Lung (tissue), 12 donors: Measurements from ENCODE around the gene KCNJ4. TPM values are rescaled to one million over a fixed set of nuclear protein-coding genes. Genes with fewer than 3 reads are reported as not detected.

ENCODE experiments used
- ATAC-seq: fragments of 200-7000 bp; cut with Tn5 transposase; one replicate; pipeline ENCODE4 v1.9.1; 2020; ENCODE audit warnings: moderate number of reproducible peaks; ENCODE audit not compliant: insufficient read depth, low FRiP score
- DNase-seq, 3 donors: peaks; one replicate each; pipeline ENCODE4 v3.0.0-alpha.2; 2013 to 2017
- H3K27ac ChIP-seq, 2 donors: one replicate each; pipeline ENCODE4 v1.5.1; 2013; ENCODE audit warnings: mild to moderate bottlenecking in 2 of 2, moderate library complexity in 2 of 2, control low read depth in 1 of 2, inconsistent platforms in 1 of 2, low read depth in 1 of 2, low read length in 1 of 2
- H3K27me3 ChIP-seq, 3 donors: one replicate each; pipeline ENCODE4 v1.5.1; 2013; ENCODE audit warnings: low read length in 2 of 3; ENCODE audit not compliant: control insufficient read depth in 3 of 3, insufficient read depth in 3 of 3
- H3K36me3 ChIP-seq, 4 donors: one replicate each; pipeline ENCODE4 v1.5.1; 2013; ENCODE audit warnings: low read length in 4 of 4, mild to moderate bottlenecking in 1 of 4, moderate library complexity in 1 of 4; ENCODE audit not compliant: control insufficient read depth in 4 of 4, insufficient read depth in 4 of 4
- H3K4me1 ChIP-seq, 5 donors: one replicate each; pipeline ENCODE4 v1.5.1; 2013; ENCODE audit warnings: low read length in 5 of 5, mild to moderate bottlenecking in 2 of 5, moderate library complexity in 1 of 5; ENCODE audit not compliant: control insufficient read depth in 5 of 5, insufficient read depth in 5 of 5
- H3K4me3 ChIP-seq: one replicate; pipeline ENCODE4 v1.5.1; 2013; ENCODE audit warnings: mild to moderate bottlenecking, control low read depth, moderate library complexity
- H3K9ac ChIP-seq, 2 donors: one replicate each; pipeline ENCODE4 v1.5.1; 2013; ENCODE audit warnings: low read length in 2 of 2, control low read depth in 1 of 2; ENCODE audit not compliant: insufficient read depth in 1 of 2
- H3K9me3 ChIP-seq, 4 donors: one replicate each; pipeline ENCODE4 v1.5.1; 2013; ENCODE audit warnings: low read length in 3 of 4, mild to moderate bottlenecking in 1 of 4, moderate library complexity in 1 of 4; ENCODE audit not compliant: control insufficient read depth in 4 of 4, insufficient read depth in 3 of 4
- WGBS, 2 donors: extraction: QIAGEN DNeasy Blood & Tissue Kit; methylation state at CpG; one replicate each; pipeline ENCODE4 v1.1.7; 2013; 5-methylcytosine and 5-hydroxymethylcytosine counted together
- polyA plus RNA-seq, 2 donors: library from polyadenylated mRNA; stranded (reverse); fragments of 200-250 nt; gene quantifications; one replicate each; pipeline ENCODE4 v1.2.1, GENCODE V29; 2013
- total RNA-seq, 2 donors: library from RNA; depleted of rRNA in 1 of 2; stranded (reverse); fragments of >200 nt in 1 of 2; gene quantifications; one replicate each; pipeline ENCODE4 v1.2.1, GENCODE V29; 2014 to 2021
- TF ChIP-seq, protein P1 (sequence below): IDR thresholded peaks from 2 replicates; pipeline ENCODE4 v1.5.1; 2012; ENCODE audit warnings: mild to moderate bottlenecking; ENCODE audit errors: control extremely low read depth, extremely low read depth
- donor health status: control.
- donor health status: control.
- donor health status: Bipolar disorder and iron deficiency.
- donor health status: healthy.
- donor health status: DM: yes; HTN: yes; CAD: no.

Gene KCNJ4
- total and polyA plus RNA-seq, 4 donors, result not detected

DNA sequence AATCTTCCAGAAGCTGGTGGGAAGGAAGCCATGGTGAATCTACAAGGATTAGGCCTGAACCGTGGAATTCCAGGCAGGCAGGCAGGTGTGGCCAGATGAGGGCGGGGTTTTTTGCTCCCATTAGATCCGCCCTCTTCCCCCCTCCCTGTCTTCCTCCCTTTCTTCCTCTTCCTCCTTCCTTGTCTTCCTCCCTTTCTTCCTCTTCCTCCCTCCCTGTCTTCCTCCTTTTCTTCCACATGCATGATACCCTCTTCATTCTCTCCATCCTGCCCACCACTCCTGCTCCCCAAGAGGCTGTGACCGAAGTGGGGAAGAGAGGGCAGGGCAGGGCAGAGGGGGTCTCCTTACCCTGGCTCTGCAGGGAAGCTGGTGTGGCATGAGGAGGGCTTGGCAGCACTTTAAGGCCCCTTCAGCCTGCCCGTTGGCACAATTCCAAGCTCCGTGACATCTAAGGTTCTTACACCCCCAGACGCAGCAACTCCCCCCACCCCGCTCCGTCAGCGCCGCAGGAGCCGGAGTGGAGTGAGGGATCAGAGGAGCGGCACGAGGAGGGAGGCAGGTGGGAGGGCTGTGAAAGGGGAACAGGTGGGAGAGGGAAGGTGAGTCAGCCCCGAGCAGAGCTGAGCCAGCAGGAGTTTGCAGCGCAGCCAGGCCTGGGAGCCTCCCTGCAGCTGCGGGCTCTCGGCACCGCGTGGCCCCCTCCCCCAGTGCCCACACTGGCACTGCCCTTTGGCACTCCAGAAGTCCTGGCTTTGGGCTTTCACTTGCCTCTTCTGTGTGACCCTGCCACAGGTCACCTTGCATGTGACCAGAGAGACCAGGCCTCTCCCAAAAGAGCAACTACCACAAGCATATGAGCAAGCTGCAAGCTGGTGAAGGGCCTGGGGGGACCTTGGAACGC, 32.1 kb downstream of the KCNJ4 start:
- Histone ChIP-seq H3K27ac (no peak overlapping the region), H3K9me3 (no peaks in the 10 kb centered on the region), H3K9ac (no peak overlapping the region), H3K4me1 (peaks cover 0 to 7% (median 0%) of the 10 kb centered on the region in 5 donors), H3K4me3 (no peak overlapping the region), H3K27me3 (no peaks in the 10 kb centered on the region), H3K36me3 (no peaks in the 10 kb centered on the region)
- TF ChIP-seq, protein P1, sequence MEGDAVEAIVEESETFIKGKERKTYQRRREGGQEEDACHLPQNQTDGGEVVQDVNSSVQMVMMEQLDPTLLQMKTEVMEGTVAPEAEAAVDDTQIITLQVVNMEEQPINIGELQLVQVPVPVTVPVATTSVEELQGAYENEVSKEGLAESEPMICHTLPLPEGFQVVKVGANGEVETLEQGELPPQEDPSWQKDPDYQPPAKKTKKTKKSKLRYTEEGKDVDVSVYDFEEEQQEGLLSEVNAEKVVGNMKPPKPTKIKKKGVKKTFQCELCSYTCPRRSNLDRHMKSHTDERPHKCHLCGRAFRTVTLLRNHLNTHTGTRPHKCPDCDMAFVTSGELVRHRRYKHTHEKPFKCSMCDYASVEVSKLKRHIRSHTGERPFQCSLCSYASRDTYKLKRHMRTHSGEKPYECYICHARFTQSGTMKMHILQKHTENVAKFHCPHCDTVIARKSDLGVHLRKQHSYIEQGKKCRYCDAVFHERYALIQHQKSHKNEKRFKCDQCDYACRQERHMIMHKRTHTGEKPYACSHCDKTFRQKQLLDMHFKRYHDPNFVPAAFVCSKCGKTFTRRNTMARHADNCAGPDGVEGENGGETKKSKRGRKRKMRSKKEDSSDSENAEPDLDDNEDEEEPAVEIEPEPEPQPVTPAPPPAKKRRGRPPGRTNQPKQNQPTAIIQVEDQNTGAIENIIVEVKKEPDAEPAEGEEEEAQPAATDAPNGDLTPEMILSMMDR, result no peak
- DNase-seq, result peak; percentile 21 to 60 (median 43)
- no peak for ATAC-seq
- WGBS, 2 donors, result 77 to 88% methylated on average over 21 of the region's 21 CpGs

DNA sequence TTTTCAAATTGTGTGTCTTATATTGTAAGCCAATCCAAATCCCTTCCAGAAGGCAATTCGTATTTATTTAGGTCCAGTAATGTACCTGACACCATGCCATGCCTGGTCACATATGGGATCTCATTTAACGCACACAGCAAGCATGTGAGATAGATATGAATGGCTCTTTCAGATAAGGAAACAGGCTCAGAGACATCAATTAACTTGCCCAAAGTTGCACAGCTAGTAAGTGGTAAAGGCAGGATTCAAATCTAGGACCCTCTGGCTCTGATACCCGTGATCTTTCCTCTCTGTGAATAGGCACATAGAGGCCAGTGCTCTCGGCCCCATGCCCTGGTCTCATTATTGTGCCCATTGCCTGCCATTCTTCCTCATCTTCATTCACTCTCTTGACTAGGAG, 34.3 kb downstream of the KCNJ4 start:
- no peak overlapping the region for H3K4me3 ChIP-seq
- no peak overlapping the region for H3K27ac ChIP-seq
- peaks cover 0 to 7% (median 0%) of the 10 kb centered on the region in 5 donors for H3K4me1 ChIP-seq
- H3K9me3 ChIP-seq, result no peaks in the 10 kb centered on the region
- no peaks in the 10 kb centered on the region for H3K36me3 ChIP-seq
- H3K9ac ChIP-seq, result no peak overlapping the region
- whole genome bisulfite sequencing, 2 donors, result 93 to 97% methylated on average over 4 of the region's 4 CpGs
- no peak for DNase-seq
- H3K27me3 ChIP-seq, result no peaks in the 10 kb centered on the region
- no peak for ATAC-seq
- TF ChIP-seq, protein P1, result no peak

DNA sequence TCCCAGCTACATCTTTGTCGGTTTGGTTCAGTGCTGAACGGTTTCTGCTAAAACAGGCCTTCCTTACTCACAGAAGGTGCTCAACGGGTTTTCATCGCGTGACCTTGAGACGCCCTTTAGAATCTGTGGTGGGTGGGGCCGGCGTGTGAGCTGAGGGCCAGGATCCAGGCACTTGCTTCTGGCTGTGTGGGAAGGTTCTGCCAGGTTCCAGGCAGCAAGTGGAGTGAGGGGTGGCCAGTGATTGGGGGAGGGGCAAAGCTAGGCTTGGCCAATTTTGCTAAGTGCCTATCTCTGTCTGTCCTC, 35.2 kb downstream of the KCNJ4 start:
- DNase-seq, result no peak
- Histone ChIP-seq H3K4me3 (no peak overlapping the region), H3K9me3 (no peaks in the 10 kb centered on the region), H3K36me3 (no peaks in the 10 kb centered on the region), H3K4me1 (peaks cover 0 to 7% (median 0%) of the 10 kb centered on the region in 5 donors), H3K9ac (no peak overlapping the region), H3K27ac (no peak overlapping the region), H3K27me3 (no peaks in the 10 kb centered on the region)
- TF ChIP-seq, protein P1, result no peak
- 74 to 90% methylated on average over 8 of the region's 8 CpGs for WGBS, 2 donors
- ATAC-seq, result no peak
